GM19372 (cell line): Measurements from ENCODE around the gene SPATS1.

Experiments used
- ATAC-seq: cut with Tn5 transposase; IDR thresholded peaks from one replicate; pipeline ENCODE4 v1.9.1; 2021; ENCODE audit warnings: mild to moderate bottlenecking, low read depth, moderate library complexity; ENCODE audit not compliant: unreplicated experiment

The SPATS1 gene

DNA sequence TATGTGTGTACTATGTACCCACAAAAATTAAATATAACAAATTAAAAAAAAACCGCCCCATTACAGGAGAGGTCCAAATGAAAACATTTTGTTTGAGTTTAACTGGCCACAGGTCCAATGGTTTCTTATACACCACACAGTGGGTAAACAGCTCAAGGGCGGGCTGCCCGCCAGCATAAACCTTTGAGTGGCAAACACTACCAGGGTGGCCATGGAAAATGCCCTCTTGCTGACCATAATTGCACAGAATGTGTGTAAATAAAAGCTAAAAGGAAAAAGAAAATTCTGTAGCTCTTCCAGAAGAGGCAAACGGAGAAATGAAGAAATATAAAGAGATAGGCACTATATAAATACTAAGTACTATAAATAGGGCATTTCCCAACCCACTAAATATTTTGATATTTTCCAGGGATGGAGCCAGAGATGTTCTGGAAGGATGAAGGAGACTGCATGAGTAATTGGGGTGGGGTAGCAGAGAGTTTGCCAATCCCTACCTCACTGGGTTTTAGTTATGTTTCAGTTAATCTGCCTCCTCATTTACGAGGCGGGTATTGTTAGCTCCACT lies 44.0 kb downstream of the SPATS1 start:
- no peak for ATAC-seq

GRCh38 chr6:44386929-44387345 lies 44.5 kb downstream of the SPATS1 start:
- ATAC-seq, result no peak

DNA sequence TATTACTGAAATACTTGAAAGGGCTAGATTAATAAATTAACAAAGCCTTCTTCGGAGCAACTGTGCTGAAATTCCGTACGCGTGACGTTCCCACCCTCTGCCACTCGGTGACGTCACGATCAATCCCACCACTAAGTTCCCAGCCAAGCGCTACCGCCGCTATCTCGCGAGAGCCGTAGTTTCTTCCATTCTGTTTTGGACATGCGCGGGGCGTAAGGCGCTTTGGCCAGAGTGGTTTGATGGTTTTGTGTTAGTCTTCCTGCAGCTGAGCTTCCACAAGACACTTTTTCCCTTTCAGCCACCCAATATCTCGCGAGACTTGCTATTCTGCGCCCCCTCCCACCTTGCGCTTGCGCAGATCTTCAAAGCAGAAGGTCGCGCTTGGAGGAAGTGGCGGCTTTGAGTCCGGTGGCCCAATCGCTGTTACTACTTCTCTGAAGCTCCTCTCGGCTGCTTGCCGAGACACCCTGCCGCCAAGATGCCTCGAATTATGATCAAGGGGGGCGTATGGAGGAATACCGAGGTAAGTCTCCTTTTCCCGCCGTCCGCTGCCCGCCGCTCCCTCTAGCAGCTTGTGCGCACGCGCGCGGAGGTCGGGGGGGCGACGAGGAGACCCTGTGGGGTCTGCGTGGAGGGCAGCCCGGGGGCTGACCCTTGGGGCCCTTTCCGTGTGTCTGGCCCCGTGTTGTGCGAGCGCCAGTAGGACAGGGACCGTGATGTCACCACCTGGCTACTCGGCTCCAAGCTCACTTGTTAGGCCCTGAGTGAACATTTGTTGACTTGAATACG lies 45.1 kb downstream of the SPATS1 start, which contains the start of gene CDC5L:
Gene CDC5L, plus strand, starts transcription at position 361 of the 789 bp plus-strand sequence. Its CDS starts 118 bp downstream, at position 479.
- peak; percentile 87 for ATAC-seq

DNA sequence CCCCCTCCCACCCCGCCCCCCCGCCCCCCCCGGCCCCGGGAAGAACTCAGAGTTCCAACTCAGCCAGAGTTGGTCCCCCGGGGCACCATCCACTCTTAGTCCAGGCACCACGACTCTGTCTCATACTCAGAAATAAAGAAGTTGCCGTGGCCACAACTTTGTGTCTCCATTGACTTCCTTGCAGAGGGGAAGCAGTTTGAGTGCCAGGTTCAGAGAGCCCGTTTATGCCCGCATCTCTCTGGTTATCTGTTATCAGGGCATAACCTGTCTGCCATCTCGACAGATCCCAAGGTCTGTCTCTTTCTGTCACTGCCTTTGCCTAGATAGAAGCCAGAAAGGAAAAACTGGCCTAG lies 45.7 kb downstream of the SPATS1 start:
- no peak for ATAC-seq

GRCh38 chr6:44388887-44389286 lies 46.4 kb downstream of the SPATS1 start:
- ATAC-seq, result no peak

DNA sequence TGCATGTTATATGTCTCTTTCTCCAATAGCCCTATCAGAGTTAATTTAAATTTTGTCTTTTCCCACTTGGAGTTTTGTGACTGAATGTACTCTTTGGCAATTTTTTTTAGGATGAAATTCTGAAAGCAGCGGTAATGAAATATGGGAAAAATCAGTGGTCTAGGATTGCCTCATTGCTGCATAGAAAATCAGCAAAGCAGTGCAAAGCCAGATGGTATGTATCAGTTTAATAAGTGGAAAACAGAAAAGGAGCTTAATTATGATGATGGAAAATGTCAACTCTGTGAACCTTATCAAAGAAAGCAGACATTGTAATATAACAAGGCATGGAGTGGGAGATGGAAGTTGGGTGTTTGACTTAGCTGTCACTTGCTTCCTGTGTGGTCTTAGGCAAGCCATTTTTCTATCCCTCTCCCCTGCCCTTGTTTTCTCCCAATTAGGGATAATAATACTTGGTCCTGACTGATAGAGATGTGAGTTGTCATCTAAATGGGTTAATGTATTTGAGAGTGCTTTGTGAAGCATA lies 47.8 kb downstream of the SPATS1 start:
- no peak for ATAC-seq
